Suprapubic skin (tissue), 4 donors: ENCODE results near the gene CHAD. TPM values are rescaled to one million over a fixed set of nuclear protein-coding genes. Genes with fewer than 3 reads are reported as not detected.
A peak's percentile ranks its signal among the peaks of the same experiment; 100 is the strongest.

Source experiments
- DNase-seq, 2 donors: peaks; one replicate each; pipeline ENCODE4 v3.0.0-alpha.2; 2019; ENCODE audit warnings: low spot score in 2 of 2
- H3K27ac ChIP-seq: fragments of 200-600 bp; sonication (generic); one replicate; pipeline ENCODE4 v1.5.1; 2019
- H3K27me3 ChIP-seq: fragments of 200-600 bp; sonication (generic); one replicate; pipeline ENCODE4 v1.5.1; 2019
- H3K36me3 ChIP-seq: fragments of 200-600 bp; sonication (generic); one replicate; pipeline ENCODE4 v1.5.1; 2019
- H3K4me1 ChIP-seq: fragments of 200-600 bp; sonication (generic); one replicate; pipeline ENCODE4 v1.5.1; 2019
- H3K4me3 ChIP-seq: fragments of 200-600 bp; sonication (generic); one replicate; pipeline ENCODE4 v1.5.1; 2019; ENCODE audit warnings: mild to moderate bottlenecking
- H3K9me3 ChIP-seq: fragments of 200-600 bp; sonication (generic); one replicate; pipeline ENCODE4 v1.5.1; 2019
- CTCF ChIP-seq, 2 donors: fragments of 200-600 bp in 1 of 2; fragments of 450-650 bp in 1 of 2; sonication (generic) in 1 of 2; IDR thresholded peaks; one replicate each; pipeline ENCODE4 v1.5.1; 2016 to 2019; ENCODE audit warnings: antibody characterized with exemption in 2 of 2, mild to moderate bottlenecking in 1 of 2, moderate library complexity in 1 of 2
- EP300 ChIP-seq: sonication (generic); formaldehyde crosslinking; IDR thresholded peaks from one replicate; pipeline ENCODE4 v1.6.1; 2017; ENCODE audit warnings: antibody characterized with exemption
- POLR2A ChIP-seq, 2 donors: fragments of 450-650 bp; IDR thresholded peaks; one replicate each; pipeline ENCODE4 v1.6.1; 2017; ENCODE audit warnings: antibody characterized with exemption in 2 of 2, mild to moderate bottlenecking in 2 of 2, moderate library complexity in 2 of 2
- POLR2AphosphoS5 ChIP-seq, 3 donors: sonication (generic); formaldehyde crosslinking; IDR thresholded peaks; one replicate each; pipeline ENCODE4 v1.6.1; 2017; ENCODE audit warnings: antibody characterized with exemption in 3 of 3
- WGBS: methylation state at CpG from one replicate; pipeline ENCODE4 v1.1.5; 2018; 5-methylcytosine and 5-hydroxymethylcytosine counted together
- total RNA-seq, 4 donors: library from RNA; depleted of rRNA; stranded (reverse); fragments of >200 nt; gene quantifications; one replicate each; pipeline ENCODE4 v1.1.0, GENCODE V29; 2016

The CHAD gene
- total RNA-seq, 4 donors from 2014 or later = 4.5 to 15.4 (median 7.2) TPM

GRCh38 chr17:50480142-50480764 lies 11.6 kb upstream of the CHAD start:
- H3K4me3 ChIP-seq = peak overlapping the region; percentile 76
- H3K27me3 ChIP-seq = no peaks in the 10 kb centered on the region
- peaks cover 45% of the 10 kb centered on the region for H3K4me1 ChIP-seq
- H3K9me3 ChIP-seq = no peaks in the 10 kb centered on the region
- H3K36me3 ChIP-seq = peaks cover 27% of the 10 kb centered on the region
- no peak overlapping the region for H3K27ac ChIP-seq
- no peak for DNase-seq
- no peak for TF ChIP-seq EP300
- no peak for TF ChIP-seq POLR2AphosphoS5 (IDR thresholded peaks at IDR 0.05)
- TF ChIP-seq POLR2A (IDR thresholded peaks at IDR 0.05) = no peak
- TF ChIP-seq CTCF (IDR thresholded peaks at IDR 0.05) = no peak
- WGBS = 83% methylated on average over 7 of the region's 7 CpGs

- Histone ChIP-seq H3K9me3 (no peaks in the 10 kb centered on the region), H3K36me3 (peaks cover 25% of the 10 kb centered on the region), H3K4me3 (peak overlapping the region; percentile 76), H3K4me1 (peaks cover 45% of the 10 kb centered on the region), H3K27ac (peak overlapping the region; percentile 87), H3K27me3 (no peaks in the 10 kb centered on the region)
- whole genome bisulfite sequencing = 23% methylated on average over 2 of the region's 19 CpGs
- TF ChIP-seq POLR2AphosphoS5 (IDR thresholded peaks at IDR 0.05) (no peak), POLR2A (IDR thresholded peaks at IDR 0.05) (no peak), EP300 (no peak), CTCF (IDR thresholded peaks at IDR 0.05) (peak in 1 of 2 donors; percentile 60)
- DNase-seq = peak in 1 of 2 donors; percentile 87
These were observed 11.0 kb upstream of the CHAD start for GRCh38 chr17:50479522-50480141.

- H3K9me3 ChIP-seq = no peaks in the 10 kb centered on the region
- peak in 1 of 3 donors; percentile 13 for TF ChIP-seq POLR2AphosphoS5 (IDR thresholded peaks at IDR 0.05)
- no peak for TF ChIP-seq EP300
- TF ChIP-seq POLR2A (IDR thresholded peaks at IDR 0.05) = peak; percentile 59 to 90
- peak; percentile 69 to 98 for TF ChIP-seq CTCF (IDR thresholded peaks at IDR 0.05)
- H3K36me3 ChIP-seq = peaks cover 26% of the 10 kb centered on the region
- peak; percentile 90 to 91 for DNase-seq
- H3K4me1 ChIP-seq = peaks cover 44% of the 10 kb centered on the region
- H3K27ac ChIP-seq = peak within 1 kb of the TSS; percentile 87
- 1% methylated on average over 25 of the region's 75 CpGs for WGBS
- H3K27me3 ChIP-seq = no peaks in the 10 kb centered on the region
- peak within 1 kb of the TSS; percentile 76 for H3K4me3 ChIP-seq
These were observed 10.0 kb upstream of the CHAD start, which contains the start of gene RSAD1 for GRCh38 chr17:50478391-50479381. TSS of gene RSAD1 (plus strand) at chr17:50478860. CDS start at chr17:50478885, 25 bp downstream.

GRCh38 chr17:50477976-50478375 lies 9.3 kb upstream of the CHAD start:
- DNase-seq = no peak
- peak overlapping the region; percentile 76 for H3K4me3 ChIP-seq
- TF ChIP-seq POLR2A (IDR thresholded peaks at IDR 0.05) = no peak
- no peak for TF ChIP-seq EP300
- no peak for TF ChIP-seq CTCF (IDR thresholded peaks at IDR 0.05)
- TF ChIP-seq POLR2AphosphoS5 (IDR thresholded peaks at IDR 0.05) = no peak

More at GRCh38 chr17:50477976-50478375, 9.3 kb upstream of the CHAD start:
- Histone ChIP-seq H3K4me1 (peaks cover 38% of the 10 kb centered on the region), H3K27me3 (no peaks in the 10 kb centered on the region), H3K9me3 (no peaks in the 10 kb centered on the region), H3K27ac (peak overlapping the region; percentile 87), H3K36me3 (peaks cover 27% of the 10 kb centered on the region)
- WGBS = 70% methylated on average over 7 of the region's 7 CpGs
